GM12872 (cell line): ENCODE measurements around the gene MEGF11.

Source experiments
- TF ChIP-seq, protein P1 (sequence below): IDR thresholded peaks from 3 replicates; pipeline ENCODE4 v1.5.1; 2011; ENCODE audit warnings: low read depth, mild to moderate bottlenecking, low read length, moderate library complexity; ENCODE audit not compliant: insufficient read depth

Gene MEGF11

DNA sequence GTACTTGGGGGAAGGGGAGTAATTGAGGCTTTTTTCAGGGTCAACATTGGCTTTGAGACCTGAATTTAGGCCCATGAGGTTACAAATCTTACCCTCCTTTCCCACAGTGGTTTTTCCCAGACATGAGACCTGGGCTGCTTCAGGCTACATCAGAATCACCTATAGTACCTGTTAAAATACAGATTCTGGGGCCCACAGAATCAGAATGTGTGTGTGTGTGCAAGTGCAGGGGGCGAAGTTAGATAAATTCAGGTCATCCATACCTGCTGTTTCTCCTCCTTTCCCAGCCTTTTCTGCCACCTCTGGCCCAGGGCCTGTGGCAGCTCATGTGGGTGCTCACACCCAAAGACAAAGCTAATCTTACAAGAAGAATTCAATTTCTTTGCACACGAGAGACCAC, 273.7 kb downstream of the MEGF11 start:
- TF ChIP-seq, protein P1, sequence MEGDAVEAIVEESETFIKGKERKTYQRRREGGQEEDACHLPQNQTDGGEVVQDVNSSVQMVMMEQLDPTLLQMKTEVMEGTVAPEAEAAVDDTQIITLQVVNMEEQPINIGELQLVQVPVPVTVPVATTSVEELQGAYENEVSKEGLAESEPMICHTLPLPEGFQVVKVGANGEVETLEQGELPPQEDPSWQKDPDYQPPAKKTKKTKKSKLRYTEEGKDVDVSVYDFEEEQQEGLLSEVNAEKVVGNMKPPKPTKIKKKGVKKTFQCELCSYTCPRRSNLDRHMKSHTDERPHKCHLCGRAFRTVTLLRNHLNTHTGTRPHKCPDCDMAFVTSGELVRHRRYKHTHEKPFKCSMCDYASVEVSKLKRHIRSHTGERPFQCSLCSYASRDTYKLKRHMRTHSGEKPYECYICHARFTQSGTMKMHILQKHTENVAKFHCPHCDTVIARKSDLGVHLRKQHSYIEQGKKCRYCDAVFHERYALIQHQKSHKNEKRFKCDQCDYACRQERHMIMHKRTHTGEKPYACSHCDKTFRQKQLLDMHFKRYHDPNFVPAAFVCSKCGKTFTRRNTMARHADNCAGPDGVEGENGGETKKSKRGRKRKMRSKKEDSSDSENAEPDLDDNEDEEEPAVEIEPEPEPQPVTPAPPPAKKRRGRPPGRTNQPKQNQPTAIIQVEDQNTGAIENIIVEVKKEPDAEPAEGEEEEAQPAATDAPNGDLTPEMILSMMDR = no peak

DNA sequence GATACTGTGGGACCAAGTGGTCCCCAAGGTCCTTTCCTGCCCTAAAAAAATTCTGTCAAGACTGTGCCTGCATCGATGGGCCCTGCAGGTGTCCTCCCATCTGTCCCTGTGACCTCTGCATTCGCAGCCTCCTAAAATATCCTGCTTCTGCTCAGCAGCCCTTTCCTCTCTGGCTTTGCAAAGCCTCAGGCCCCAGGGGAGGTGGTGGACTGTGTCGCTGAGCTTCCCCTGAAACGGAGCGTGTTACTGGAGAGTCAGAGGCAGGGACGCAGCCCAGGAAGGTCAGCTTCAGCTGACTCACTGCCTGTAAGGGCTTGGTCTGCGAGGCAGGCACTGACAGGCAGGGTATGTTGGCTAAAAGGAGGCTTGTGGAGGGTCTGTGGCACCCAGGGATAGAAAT, 274.2 kb downstream of the MEGF11 start:
- TF ChIP-seq, protein P1 = no peak

DNA sequence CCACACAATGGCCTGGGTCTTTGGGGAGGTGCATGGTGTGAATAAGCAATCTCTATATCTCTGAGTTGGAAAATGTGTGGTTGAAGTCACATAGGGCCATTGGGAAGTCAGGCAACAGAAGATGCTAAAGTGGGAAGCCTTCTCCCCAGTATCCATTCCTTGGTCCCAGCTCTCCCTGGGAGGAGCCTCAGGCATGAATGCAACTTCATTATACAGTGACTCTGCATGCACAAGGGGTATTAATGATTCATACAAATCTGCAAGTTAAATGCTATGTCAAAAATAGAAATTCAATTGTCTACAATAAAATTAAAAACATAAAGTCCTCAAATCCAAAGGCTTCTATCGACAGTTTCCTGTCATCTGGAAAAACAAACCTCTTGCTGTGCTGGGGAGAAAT, 275.4 kb downstream of the MEGF11 start:
- TF ChIP-seq, protein P1 = no peak

DNA sequence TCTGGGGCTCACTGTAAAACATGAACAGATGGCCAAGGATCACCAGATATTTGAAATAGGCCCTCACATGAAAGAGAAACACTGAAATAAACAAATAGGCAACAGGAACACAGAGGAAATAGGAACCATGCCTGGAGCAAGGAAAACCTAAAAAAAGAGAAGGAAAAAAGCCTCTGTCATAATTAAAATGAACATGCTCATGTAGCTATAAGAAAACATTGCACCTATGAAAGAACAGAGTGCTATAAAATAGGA, 281.9 kb downstream of the MEGF11 start:
- TF ChIP-seq, protein P1 = no peak

DNA sequence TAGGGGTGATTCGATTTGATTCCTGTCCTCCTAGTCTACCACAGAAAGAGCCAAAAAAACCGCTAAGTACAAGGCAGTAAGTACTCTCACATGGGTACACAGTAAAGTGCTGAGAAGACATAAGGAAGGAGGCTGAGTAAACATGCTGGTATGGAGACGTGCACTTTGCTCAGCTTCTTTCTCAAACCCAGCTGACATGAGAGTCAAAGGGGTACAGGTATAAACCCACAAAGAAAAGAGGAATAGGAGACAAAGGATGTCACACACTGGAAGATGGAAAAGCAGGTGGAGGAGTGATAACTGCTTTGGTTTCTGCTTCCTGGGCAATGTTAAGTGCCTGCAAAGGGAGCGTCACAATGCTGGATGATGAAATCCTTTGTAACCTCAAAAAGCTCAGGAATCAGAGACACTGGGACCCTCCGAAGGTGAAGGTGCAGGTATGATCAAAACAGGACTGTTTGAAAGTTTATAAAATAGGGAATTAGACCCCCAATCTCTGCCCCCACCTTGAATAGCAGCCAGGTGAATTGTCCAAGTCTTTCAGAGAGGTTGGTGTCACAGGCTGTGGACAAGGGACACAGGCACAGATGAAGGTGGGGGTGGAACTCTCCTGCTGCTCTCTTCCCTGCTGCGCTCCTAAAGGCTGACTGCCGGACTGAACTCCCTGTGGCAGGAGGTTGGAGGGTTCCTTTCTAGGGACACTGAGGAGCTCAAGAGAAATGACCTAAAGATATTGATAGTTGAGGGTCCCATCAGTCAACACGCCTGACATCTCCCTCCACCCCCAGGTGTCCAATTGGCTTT, 282.4 kb downstream of the MEGF11 start:
- TF ChIP-seq, protein P1 = no peak

DNA sequence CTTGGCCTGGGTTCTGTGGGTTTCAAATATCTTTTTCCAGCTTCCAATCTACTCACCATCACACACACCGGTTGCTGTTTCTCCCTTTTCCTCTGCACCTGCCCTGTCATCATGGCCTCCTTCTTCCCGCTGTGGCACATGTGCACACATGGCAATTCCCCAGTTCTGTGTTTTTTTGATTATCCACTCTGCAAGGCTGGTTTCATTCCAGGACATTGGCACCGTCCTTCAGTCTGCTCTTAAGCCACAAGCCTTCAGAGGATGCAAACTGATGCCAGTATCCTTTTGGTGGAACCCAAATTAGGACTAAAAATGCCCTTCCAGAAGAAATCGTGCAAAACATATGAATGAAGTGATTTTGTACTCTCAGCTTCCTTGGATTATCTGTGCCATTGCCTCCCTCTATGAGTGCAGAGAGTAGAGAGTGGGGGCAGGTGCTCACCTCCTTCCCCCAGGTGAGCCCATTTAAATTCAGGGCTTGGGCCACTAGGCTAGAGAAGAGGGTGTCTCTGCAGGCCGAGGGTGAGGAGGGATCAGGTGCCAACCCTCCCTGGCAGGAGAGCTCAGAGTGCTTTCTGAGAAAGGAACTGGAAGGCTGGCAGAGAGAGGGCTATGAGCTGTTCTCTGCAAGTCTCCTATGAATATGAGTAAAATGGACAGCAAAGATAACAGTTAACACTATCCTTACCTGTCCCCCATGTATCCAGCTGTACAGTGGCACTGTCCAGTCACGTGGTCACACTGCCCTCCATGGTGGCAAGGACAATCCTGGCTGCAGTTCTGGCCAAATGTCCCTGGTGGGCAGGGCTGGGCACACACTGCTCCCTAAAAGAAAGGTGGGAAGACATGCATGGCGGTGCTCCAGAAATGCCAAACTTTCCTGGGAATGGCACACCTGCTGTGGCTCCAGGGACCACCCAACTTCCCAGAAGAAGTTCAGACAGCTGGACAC, 283.4 kb downstream of the MEGF11 start:
- TF ChIP-seq, protein P1 = no peak

DNA sequence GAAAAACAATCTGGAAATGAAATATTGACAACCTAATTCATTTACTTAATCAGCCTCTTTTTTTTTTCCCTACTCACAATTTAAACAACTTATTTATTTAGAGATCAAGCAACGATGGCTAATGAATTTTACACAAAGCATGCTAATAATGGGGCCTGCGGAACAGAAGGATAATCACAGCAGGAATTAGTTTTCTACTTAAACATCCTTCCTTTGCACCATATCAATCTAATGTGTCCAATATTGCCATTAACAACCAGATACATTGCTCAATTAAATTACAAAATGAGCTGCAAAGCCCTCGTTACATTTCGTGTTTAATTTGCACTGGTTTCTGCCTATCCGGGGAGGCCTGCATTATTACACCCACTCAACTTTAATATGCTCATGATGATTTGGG, 285.0 kb downstream of the MEGF11 start:
- TF ChIP-seq, protein P1 = no peak
